ENCODE measurements around the gene ZNG1C.
"Not testable (repeated sequence)": the region's sequence is repeated elsewhere in the genome, so short reads cannot be mapped to it uniquely, and the experiment has no call there.

Gene ZNG1C

GRCh38 chr9:68241683-68242082 lies at the start of gene ZNG1C:
ZNG1C (plus strand) TSS chr9:68241983; CDS start chr9:68242032, 49 bp downstream.
- DNase-seq (ENCODE audit: extremely low spot score); CTCF ChIA-PET; POLR2A ChIA-PET: not testable (repeated sequence)

- DNase-seq (ENCODE audit: extremely low spot score); POLR2A ChIA-PET; CTCF ChIA-PET: not testable (repeated sequence)
Observed at GRCh38 chr9:68242437-68242836, 654 bp downstream of the ZNG1C start.

GRCh38 chr9:68281041-68281440 lies 39.3 kb downstream of the ZNG1C start:
- DNase-seq (ENCODE audit: extremely low spot score); POLR2A ChIA-PET; CTCF ChIA-PET: not testable (repeated sequence)

- POLR2A ChIA-PET; CTCF ChIA-PET; DNase-seq (ENCODE audit: extremely low spot score): not testable (repeated sequence)
Observed at GRCh38 chr9:68302567-68302966, 60.8 kb downstream of the ZNG1C start, which contains the start of gene FOXD4L3. FOXD4L3 (plus strand) TSS chr9:68302867; CDS start chr9:68302952, 85 bp downstream.

- DNase-seq (ENCODE audit: extremely low spot score); POLR2A ChIA-PET; CTCF ChIA-PET: not testable (repeated sequence)
Observed at GRCh38 chr9:68303771-68304170, 62.0 kb downstream of the ZNG1C start.

- DNase-seq (ENCODE audit: extremely low spot score); CTCF ChIA-PET; POLR2A ChIA-PET: not testable (repeated sequence)
Observed at GRCh38 chr9:68304212-68304611, 62.4 kb downstream of the ZNG1C start.

- DNase-seq (ENCODE audit: extremely low spot score); CTCF ChIA-PET; POLR2A ChIA-PET: not testable (repeated sequence)
Observed at GRCh38 chr9:68304777-68305176, 63.0 kb downstream of the ZNG1C start.

- DNase-seq (ENCODE audit: extremely low spot score); CTCF ChIA-PET; POLR2A ChIA-PET: not testable (repeated sequence)
Observed at GRCh38 chr9:68305680-68306285, 64.0 kb downstream of the ZNG1C start.

- CTCF ChIA-PET; DNase-seq (ENCODE audit: extremely low spot score); POLR2A ChIA-PET: not testable (repeated sequence)
Observed at GRCh38 chr9:68306391-68306964, 64.7 kb downstream of the ZNG1C start.

GRCh38 chr9:68307127-68307526 lies 65.3 kb downstream of the ZNG1C start:
- DNase-seq (ENCODE audit: extremely low spot score); CTCF ChIA-PET; POLR2A ChIA-PET: not testable (repeated sequence)

GRCh38 chr9:68307654-68308053 lies 65.9 kb downstream of the ZNG1C start:
- DNase-seq (ENCODE audit: extremely low spot score); POLR2A ChIA-PET; CTCF ChIA-PET: not testable (repeated sequence)

- POLR2A ChIA-PET; DNase-seq (ENCODE audit: extremely low spot score); CTCF ChIA-PET: not testable (repeated sequence)
Observed at GRCh38 chr9:68311208-68311607, 69.4 kb downstream of the ZNG1C start.

- CTCF ChIA-PET, POLR2A ChIA-PET: not testable (repeated sequence)
Observed at GRCh38 chr9:68318209-68318608, 76.4 kb downstream of the ZNG1C start.

GRCh38 chr9:68323749-68324148 lies 82.0 kb downstream of the ZNG1C start:
- POLR2A ChIA-PET; DNase-seq (ENCODE audit: extremely low spot score); CTCF ChIA-PET: not testable (repeated sequence)

More at GRCh38 chr9:68318209-68318608, 76.4 kb downstream of the ZNG1C start:
- not testable (repeated sequence) for DNase-seq (ENCODE audit: extremely low spot score)

GRCh38 chr9:68324518-68324917 lies 82.7 kb downstream of the ZNG1C start:
- POLR2A ChIA-PET; CTCF ChIA-PET; DNase-seq (ENCODE audit: extremely low spot score): not testable (repeated sequence)

- DNase-seq (ENCODE audit: extremely low spot score); CTCF ChIA-PET; POLR2A ChIA-PET: not testable (repeated sequence)
Observed at GRCh38 chr9:68329106-68329505, 87.3 kb downstream of the ZNG1C start.

- CTCF ChIA-PET; POLR2A ChIA-PET; DNase-seq (ENCODE audit: extremely low spot score): not testable (repeated sequence)
Observed at GRCh38 chr9:68330531-68331173, 88.9 kb downstream of the ZNG1C start.

- POLR2A ChIA-PET; DNase-seq (ENCODE audit: extremely low spot score); CTCF ChIA-PET: not testable (repeated sequence)
Observed at GRCh38 chr9:68332122-68332521, 90.3 kb downstream of the ZNG1C start.

GRCh38 chr9:68335935-68336334 lies 94.2 kb downstream of the ZNG1C start:
- CTCF ChIA-PET; POLR2A ChIA-PET; DNase-seq (ENCODE audit: extremely low spot score): not testable (repeated sequence)
